Measurements from ENCODE around the gene ZNF101.

DNA sequence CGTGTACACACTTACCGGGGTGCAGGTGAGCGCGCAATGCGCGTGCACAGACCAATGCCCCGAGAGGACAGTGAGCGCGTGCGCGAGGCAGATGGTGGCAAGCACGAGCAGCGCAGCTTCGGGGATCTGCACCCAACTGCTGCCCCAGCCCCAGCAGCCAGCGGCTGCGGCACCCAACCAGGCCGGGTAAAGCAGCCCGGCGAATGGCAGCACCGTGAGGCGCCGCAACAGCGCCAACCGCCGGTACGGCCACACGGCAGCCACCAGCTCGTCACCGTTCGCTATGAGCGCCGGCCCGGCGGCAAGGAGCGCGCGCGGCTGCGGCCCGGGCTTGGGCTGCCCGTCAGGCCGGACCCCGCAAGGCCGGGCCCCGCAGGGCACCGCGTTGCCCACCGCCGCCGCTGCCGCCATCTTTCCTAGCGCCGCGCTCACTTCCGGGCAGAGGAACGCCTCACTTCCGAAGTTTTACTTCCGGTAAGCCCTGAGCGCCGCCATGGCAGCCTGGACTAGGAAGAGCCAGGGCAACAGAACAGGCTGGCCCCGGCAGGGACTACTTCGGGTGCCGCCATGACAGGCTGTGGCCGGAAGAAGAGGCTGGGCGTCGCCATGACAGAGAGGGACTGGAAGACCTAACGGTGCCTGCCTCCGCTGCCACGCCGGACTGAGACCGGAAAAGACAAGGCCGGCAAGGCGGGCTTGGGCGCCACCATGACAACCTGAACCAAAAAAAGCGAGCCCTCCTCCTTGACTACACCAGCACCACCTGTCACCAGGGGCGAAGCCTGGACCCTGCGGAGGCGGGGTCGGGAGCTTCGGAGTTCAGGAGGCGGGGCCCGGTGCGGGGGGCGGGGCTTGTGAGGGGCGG, 5.2 kb upstream of the ZNF101 start, which contains the start of gene ATP13A1:
- TF ChIP-seq, protein P1, sequence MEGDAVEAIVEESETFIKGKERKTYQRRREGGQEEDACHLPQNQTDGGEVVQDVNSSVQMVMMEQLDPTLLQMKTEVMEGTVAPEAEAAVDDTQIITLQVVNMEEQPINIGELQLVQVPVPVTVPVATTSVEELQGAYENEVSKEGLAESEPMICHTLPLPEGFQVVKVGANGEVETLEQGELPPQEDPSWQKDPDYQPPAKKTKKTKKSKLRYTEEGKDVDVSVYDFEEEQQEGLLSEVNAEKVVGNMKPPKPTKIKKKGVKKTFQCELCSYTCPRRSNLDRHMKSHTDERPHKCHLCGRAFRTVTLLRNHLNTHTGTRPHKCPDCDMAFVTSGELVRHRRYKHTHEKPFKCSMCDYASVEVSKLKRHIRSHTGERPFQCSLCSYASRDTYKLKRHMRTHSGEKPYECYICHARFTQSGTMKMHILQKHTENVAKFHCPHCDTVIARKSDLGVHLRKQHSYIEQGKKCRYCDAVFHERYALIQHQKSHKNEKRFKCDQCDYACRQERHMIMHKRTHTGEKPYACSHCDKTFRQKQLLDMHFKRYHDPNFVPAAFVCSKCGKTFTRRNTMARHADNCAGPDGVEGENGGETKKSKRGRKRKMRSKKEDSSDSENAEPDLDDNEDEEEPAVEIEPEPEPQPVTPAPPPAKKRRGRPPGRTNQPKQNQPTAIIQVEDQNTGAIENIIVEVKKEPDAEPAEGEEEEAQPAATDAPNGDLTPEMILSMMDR (IDR thresholded peaks at IDR 0.05), result peak in 3 of 7 experiments; percentile 7 to 41 (median 22)
- peak; percentile 50 to 84 (median 81) for TF ChIP-seq POLR2A (IDR thresholded peaks at IDR 0.05)
